ENCODE data around the gene KLHL22. TPM values are rescaled to one million over a fixed set of nuclear protein-coding genes. Genes with fewer than 3 reads are reported as not detected.

The KLHL22 gene
- total and polyA plus RNA-seq, 4 donors = 2.0 to 20.3 (median 8.7) TPM

DNA sequence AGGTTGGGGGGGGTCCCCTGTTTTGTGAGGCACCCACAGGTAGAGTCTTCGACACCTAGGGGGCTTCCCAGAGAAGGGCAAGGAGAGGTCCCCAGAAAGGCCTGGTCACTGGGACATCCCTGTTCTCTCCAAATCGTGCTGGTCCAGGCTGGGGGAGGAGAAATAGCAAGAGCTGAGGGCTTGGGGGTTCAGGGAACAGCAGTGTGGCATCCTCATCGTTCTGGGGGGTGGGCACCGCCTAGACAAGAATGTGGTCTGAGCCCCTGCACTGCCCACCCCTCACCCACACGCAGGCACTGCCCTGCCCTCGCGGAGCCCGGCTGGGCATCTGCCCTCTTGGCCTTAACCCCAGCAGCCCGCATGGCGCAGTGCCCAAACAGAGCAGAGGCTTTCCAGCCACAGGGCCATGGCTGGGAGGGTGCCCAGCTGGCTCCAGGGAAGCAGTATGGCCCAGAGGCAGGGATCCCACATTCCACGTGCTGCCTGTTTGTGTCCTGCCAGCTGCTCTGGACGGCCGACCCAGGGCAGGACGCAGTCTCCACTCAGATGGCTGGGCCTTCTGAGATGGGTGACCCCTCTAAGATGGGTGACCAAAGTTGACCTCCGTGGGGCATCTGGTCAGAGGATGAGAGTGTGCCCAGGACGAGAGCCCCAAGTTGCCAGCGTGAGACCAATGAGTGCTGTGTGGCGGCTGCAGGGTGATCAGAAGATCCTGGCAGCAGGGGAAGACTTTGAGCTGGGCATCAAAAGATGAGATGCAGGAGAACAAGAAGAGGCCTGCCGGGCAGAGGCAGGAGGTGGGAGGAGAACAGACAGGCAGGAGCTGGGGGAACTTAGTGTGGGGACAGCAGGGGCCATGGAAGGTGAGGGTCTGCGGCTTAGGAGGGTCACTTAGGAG, 72.3 kb downstream of the KLHL22 start (continued):
- TF ChIP-seq YY1 (IDR thresholded peaks at IDR 0.05) = peak; percentile 72
- TF ChIP-seq EGR1 (IDR thresholded peaks at IDR 0.05; ENCODE audit: low read depth in 2 of 2) = no peak
- peak; percentile 76 to 82 for TF ChIP-seq RXRA (IDR thresholded peaks at IDR 0.05)
- TF ChIP-seq HNF4A (conservative IDR thresholded peaks at IDR 0.05) = peak; percentile 60 to 79
- TF ChIP-seq GABPA (IDR thresholded peaks at IDR 0.05 in 1 of 2, conservative IDR thresholded peaks at IDR 0.05 in 1 of 2) = no peak
- peak in 1 of 2 donors; percentile 47 for TF ChIP-seq RAD21 (IDR thresholded peaks at IDR 0.05)
- TF ChIP-seq SP1 (IDR thresholded peaks at IDR 0.05) = peak; percentile 51
- TF ChIP-seq, protein P1, sequence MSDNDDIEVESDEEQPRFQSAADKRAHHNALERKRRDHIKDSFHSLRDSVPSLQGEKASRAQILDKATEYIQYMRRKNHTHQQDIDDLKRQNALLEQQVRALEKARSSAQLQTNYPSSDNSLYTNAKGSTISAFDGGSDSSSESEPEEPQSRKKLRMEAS (IDR thresholded peaks at IDR 0.05) = no peak
- peak; percentile 22 for TF ChIP-seq NR2F2 (IDR thresholded peaks at IDR 0.05)

DNA sequence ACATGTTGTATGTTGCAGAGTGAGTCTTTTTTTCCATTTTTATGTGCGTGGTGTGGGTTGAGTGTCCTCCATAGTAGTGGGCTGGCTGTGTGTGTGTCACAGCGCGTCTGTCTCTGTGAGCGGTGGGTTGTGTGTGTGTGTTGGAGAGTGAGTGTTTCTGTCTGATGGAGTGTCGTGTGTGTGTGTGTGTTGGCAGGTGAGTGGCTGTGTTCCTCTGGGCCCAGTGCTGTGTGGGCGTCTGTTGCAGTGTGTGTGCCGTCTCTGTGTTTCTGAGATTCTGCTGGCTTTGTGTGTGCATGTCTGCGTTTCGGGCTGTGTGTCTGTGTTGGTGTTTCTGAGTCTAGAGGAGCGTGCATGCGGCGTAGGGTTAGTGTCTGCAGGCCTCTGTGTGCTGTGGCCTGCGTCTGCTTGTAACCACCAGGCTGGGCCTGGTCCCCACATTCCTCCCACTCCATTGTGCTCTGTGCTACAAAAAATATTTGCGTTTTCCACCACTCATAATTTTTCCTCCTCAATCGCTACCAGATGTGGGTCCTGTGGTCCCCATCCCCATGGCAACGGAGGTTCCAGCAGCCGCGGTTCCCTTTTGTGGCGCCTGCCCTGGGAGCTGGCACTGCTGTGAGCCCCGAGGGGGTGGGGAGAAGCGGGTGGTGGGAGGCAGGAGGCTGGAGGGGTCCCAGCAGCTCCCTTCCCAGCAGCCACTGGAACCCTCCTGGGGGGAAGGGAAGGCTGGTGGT, 73.2 kb downstream of the KLHL22 start:
- WGBS = 77% methylated on average over 21 of the region's 21 CpGs
- no peak overlapping the region for H3K27ac ChIP-seq (ENCODE audit: low read depth in 1 of 2, low read length in 2 of 2)
- no peak overlapping the region for H3K9ac ChIP-seq (ENCODE audit: low read depth in 1 of 2, low read length in 2 of 2)
- no peak for DNase-seq (ENCODE audit: low spot score)
- peaks cover 10 to 32% (median 21%) of the 10 kb centered on the region in 4 donors for H3K4me1 ChIP-seq (ENCODE audit: control insufficient read depth in 4 of 4, insufficient read depth in 4 of 4, low read length in 3 of 4)
- H3K36me3 ChIP-seq (ENCODE audit: control insufficient read depth in 4 of 4, insufficient read depth in 3 of 4, low read depth in 1 of 4, low read length in 3 of 4) = no peaks in the 10 kb centered on the region
- no peak for TF ChIP-seq FOXA1 (IDR thresholded peaks at IDR 0.05)
- TF ChIP-seq NR2F2 (IDR thresholded peaks at IDR 0.05) = no peak
- no peak for TF ChIP-seq TAF1 (conservative IDR thresholded peaks at IDR 0.05)
- TF ChIP-seq HNF4G (IDR thresholded peaks at IDR 0.05) = no peak
- no peak for TF ChIP-seq FOXA2 (IDR thresholded peaks at IDR 0.05)
- TF ChIP-seq, protein P2, sequence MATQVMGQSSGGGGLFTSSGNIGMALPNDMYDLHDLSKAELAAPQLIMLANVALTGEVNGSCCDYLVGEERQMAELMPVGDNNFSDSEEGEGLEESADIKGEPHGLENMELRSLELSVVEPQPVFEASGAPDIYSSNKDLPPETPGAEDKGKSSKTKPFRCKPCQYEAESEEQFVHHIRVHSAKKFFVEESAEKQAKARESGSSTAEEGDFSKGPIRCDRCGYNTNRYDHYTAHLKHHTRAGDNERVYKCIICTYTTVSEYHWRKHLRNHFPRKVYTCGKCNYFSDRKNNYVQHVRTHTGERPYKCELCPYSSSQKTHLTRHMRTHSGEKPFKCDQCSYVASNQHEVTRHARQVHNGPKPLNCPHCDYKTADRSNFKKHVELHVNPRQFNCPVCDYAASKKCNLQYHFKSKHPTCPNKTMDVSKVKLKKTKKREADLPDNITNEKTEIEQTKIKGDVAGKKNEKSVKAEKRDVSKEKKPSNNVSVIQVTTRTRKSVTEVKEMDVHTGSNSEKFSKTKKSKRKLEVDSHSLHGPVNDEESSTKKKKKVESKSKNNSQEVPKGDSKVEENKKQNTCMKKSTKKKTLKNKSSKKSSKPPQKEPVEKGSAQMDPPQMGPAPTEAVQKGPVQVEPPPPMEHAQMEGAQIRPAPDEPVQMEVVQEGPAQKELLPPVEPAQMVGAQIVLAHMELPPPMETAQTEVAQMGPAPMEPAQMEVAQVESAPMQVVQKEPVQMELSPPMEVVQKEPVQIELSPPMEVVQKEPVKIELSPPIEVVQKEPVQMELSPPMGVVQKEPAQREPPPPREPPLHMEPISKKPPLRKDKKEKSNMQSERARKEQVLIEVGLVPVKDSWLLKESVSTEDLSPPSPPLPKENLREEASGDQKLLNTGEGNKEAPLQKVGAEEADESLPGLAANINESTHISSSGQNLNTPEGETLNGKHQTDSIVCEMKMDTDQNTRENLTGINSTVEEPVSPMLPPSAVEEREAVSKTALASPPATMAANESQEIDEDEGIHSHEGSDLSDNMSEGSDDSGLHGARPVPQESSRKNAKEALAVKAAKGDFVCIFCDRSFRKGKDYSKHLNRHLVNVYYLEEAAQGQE (IDR thresholded peaks at IDR 0.05) = no peak
- TF ChIP-seq, protein P3, sequence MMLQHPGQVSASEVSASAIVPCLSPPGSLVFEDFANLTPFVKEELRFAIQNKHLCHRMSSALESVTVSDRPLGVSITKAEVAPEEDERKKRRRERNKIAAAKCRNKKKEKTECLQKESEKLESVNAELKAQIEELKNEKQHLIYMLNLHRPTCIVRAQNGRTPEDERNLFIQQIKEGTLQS (IDR thresholded peaks at IDR 0.05) = no peak
- TF ChIP-seq RAD21 (IDR thresholded peaks at IDR 0.05) = no peak
- no peak for TF ChIP-seq EGR1 (IDR thresholded peaks at IDR 0.05; ENCODE audit: low read depth in 2 of 2)
- TF ChIP-seq SP1 (IDR thresholded peaks at IDR 0.05) = no peak
- TF ChIP-seq, protein P4, sequence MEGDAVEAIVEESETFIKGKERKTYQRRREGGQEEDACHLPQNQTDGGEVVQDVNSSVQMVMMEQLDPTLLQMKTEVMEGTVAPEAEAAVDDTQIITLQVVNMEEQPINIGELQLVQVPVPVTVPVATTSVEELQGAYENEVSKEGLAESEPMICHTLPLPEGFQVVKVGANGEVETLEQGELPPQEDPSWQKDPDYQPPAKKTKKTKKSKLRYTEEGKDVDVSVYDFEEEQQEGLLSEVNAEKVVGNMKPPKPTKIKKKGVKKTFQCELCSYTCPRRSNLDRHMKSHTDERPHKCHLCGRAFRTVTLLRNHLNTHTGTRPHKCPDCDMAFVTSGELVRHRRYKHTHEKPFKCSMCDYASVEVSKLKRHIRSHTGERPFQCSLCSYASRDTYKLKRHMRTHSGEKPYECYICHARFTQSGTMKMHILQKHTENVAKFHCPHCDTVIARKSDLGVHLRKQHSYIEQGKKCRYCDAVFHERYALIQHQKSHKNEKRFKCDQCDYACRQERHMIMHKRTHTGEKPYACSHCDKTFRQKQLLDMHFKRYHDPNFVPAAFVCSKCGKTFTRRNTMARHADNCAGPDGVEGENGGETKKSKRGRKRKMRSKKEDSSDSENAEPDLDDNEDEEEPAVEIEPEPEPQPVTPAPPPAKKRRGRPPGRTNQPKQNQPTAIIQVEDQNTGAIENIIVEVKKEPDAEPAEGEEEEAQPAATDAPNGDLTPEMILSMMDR (IDR thresholded peaks at IDR 0.05; ENCODE audit: low read depth, low read length, missing input control) = no peak
- TF ChIP-seq HNF4A (conservative IDR thresholded peaks at IDR 0.05) = no peak
- TF ChIP-seq RXRA (IDR thresholded peaks at IDR 0.05) = no peak
- TF ChIP-seq, protein P1 (IDR thresholded peaks at IDR 0.05) = no peak
- TF ChIP-seq JUND (IDR thresholded peaks at IDR 0.05) = no peak
- no peak overlapping the region for H3K4me3 ChIP-seq (ENCODE audit: low read depth in 1 of 3, low read length in 3 of 3)
- no peaks in the 10 kb centered on the region for H3K9me3 ChIP-seq (ENCODE audit: control insufficient read depth in 4 of 4, low read length in 3 of 4)
- H3K27me3 ChIP-seq (ENCODE audit: control insufficient read depth in 4 of 4, insufficient read depth in 4 of 4, low read length in 3 of 4) = peaks cover 0 to 4% (median 0%) of the 10 kb centered on the region in 4 donors

Measured in liver (tissue), 9 donors.